ENCODE results near the gene GTPBP1. TPM values are rescaled to one million over a fixed set of nuclear protein-coding genes. Genes with fewer than 3 reads are reported as not detected.

Gene GTPBP1
- total RNA-seq, 1 experiment from 2014 or later, result 94.7 TPM

DNA sequence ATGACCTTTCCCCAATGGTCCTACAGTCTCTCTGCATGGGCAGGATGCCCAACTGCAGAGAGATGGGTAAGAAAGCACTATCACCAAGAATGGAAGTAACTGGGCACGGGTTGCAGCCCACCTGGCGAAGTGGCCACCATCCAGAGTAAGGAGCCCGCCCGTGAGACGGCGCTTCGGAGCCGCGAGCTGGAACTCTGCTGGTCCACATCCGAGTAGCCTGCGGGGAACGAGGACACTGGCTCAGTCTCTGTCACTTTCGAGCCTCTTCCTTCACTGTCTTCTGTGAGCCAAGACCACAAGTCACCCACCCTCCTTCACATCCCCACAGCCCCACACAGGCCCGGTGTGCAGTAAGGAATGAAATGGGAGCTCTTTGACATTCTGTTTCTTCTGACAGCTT, 44.4 kb downstream of the GTPBP1 start:
- Histone ChIP-seq H3K36me3 (ENCODE audit: low read depth) (peaks cover 50% of the 10 kb centered on the region), H2AFZ (no peak overlapping the region), H3K9me3 (ENCODE audit: insufficient read depth, low read depth) (no peaks in the 10 kb centered on the region), H3K79me2 (ENCODE audit: low read depth) (peaks cover 25% of the 10 kb centered on the region), H3K4me1 (replicated peaks; ENCODE audit: insufficient read depth) (peaks cover 29% of the 10 kb centered on the region), H3K9me2 (ENCODE audit: insufficient read depth) (no peaks in the 10 kb centered on the region), H3K27me3 (ENCODE audit: insufficient read depth, low read depth) (no peaks in the 10 kb centered on the region), H4K20me1 (ENCODE audit: insufficient read depth) (no peaks in the 10 kb centered on the region; the same call in 1 of the 2 replicates), H3K4me2 (no peak overlapping the region), H3K27ac (no peak overlapping the region), H3F3A (ENCODE audit: insufficient read depth, low read depth) (peaks cover 51% of the 10 kb centered on the region), H3K4me3 (no peak overlapping the region)
- ChIA-PET CTCF (no interaction called here), POLR2A (ENCODE audit: unreplicated experiment) (no interaction called here)
- DNase-seq, result no peak
- BruUV-seq (replicated peaks), result no TSS peak
- TF ChIP-seq EZH2 (IDR thresholded peaks at IDR 0.05; ENCODE audit: low read depth), result no peak
- TF ChIP-seq, protein P1, sequence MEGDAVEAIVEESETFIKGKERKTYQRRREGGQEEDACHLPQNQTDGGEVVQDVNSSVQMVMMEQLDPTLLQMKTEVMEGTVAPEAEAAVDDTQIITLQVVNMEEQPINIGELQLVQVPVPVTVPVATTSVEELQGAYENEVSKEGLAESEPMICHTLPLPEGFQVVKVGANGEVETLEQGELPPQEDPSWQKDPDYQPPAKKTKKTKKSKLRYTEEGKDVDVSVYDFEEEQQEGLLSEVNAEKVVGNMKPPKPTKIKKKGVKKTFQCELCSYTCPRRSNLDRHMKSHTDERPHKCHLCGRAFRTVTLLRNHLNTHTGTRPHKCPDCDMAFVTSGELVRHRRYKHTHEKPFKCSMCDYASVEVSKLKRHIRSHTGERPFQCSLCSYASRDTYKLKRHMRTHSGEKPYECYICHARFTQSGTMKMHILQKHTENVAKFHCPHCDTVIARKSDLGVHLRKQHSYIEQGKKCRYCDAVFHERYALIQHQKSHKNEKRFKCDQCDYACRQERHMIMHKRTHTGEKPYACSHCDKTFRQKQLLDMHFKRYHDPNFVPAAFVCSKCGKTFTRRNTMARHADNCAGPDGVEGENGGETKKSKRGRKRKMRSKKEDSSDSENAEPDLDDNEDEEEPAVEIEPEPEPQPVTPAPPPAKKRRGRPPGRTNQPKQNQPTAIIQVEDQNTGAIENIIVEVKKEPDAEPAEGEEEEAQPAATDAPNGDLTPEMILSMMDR (conservative IDR thresholded peaks at IDR 0.05), result no peak
- intact Hi-C loops (cut with micrococcal nuclease; ENCODE audit: unreplicated experiment), result loop anchor here (5.0 to 10.0 kb wide), 3 partner anchors 235 to 772 kb away; partner anchors contain the start of genes APOBEC3B, ATF4 and PICK1

DNA sequence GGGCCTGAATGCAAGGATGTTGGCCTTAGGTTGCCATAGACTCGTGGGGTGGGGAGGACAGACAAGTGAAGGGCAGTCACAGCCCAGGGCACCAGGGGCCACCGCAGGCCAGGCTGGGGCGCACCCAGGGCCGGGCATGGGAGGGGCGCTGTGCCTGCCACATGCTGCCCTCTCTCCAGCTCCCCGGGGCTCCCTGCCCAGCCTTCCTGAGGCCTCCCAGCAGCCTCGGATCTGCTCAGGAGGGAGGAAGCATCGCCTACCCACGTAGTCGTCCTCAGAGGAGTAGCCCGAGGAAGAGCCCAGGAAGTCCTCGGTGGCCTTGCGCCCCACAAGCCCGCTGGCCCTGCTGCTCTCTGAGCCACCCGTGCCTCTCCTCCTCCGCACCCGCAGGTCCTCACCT, 44.9 kb downstream of the GTPBP1 start:
- POLR2A ChIA-PET (ENCODE audit: unreplicated experiment), result no interaction called here
- Histone ChIP-seq H3K27ac (no peak overlapping the region), H3K36me3 (ENCODE audit: low read depth) (peaks cover 45% of the 10 kb centered on the region), H3K9me2 (ENCODE audit: insufficient read depth) (no peaks in the 10 kb centered on the region), H3K4me3 (no peak overlapping the region), H3K27me3 (ENCODE audit: insufficient read depth, low read depth) (no peaks in the 10 kb centered on the region), H3K4me1 (replicated peaks; ENCODE audit: insufficient read depth) (peaks cover 31% of the 10 kb centered on the region), H3K9me3 (ENCODE audit: insufficient read depth, low read depth) (no peaks in the 10 kb centered on the region), H4K20me1 (ENCODE audit: insufficient read depth) (no peaks in the 10 kb centered on the region; the same call in 1 of the 2 replicates), H3K4me2 (no peak overlapping the region), H3F3A (ENCODE audit: insufficient read depth, low read depth) (peaks cover 50% of the 10 kb centered on the region), H2AFZ (no peak overlapping the region), H3K79me2 (ENCODE audit: low read depth) (peaks cover 27% of the 10 kb centered on the region)
- TF ChIP-seq, protein P1 (conservative IDR thresholded peaks at IDR 0.05), result no peak
- TF ChIP-seq EZH2 (IDR thresholded peaks at IDR 0.05; ENCODE audit: low read depth), result no peak
- CTCF ChIA-PET, result interaction anchor here (1.1 to 1.6 kb wide), 3 partner anchors 13 to 51 kb away, joined by 4 to 13 read pairs (median 13); no protein-coding TSS in a partner anchor
- no peak for DNase-seq
- BruUV-seq (replicated peaks), result no TSS peak
- intact Hi-C loops (cut with micrococcal nuclease; ENCODE audit: unreplicated experiment), result loop anchor here (5.0 to 10.0 kb wide), 3 partner anchors 234 to 772 kb away; partner anchors contain the start of genes APOBEC3B, ATF4 and PICK1

DNA sequence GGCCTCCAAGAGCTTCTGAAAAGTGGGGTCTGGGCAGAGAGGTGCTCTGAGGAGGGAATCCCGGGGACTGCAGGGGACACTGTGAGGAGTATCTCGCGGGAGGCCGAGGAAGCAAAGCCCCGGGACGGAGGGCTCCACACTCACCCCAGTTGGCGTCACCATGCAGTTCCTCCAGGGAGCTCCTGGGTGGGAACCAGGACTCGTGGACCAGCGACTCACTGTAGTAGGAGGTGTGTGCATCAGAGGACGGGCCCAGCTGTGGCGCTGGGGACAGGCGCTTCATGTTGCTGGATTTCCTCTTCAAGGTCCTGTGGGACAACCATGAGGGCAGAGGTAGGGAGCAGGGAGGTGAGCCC, 45.3 kb downstream of the GTPBP1 start:
- POLR2A ChIA-PET (ENCODE audit: unreplicated experiment), result interaction anchor here (0.7 to 0.8 kb wide), 2 partner anchors 56 to 463 kb away, joined by 6 to 12 read pairs; no protein-coding TSS in a partner anchor
- Histone ChIP-seq H3F3A (ENCODE audit: insufficient read depth, low read depth) (peaks cover 49% of the 10 kb centered on the region), H3K4me2 (no peak overlapping the region), H3K36me3 (ENCODE audit: low read depth) (peaks cover 44% of the 10 kb centered on the region), H2AFZ (no peak overlapping the region), H3K9me3 (ENCODE audit: insufficient read depth, low read depth) (no peaks in the 10 kb centered on the region), H3K4me1 (replicated peaks; ENCODE audit: insufficient read depth) (peaks cover 31% of the 10 kb centered on the region), H3K27ac (no peak overlapping the region), H3K27me3 (ENCODE audit: insufficient read depth, low read depth) (no peaks in the 10 kb centered on the region), H3K79me2 (ENCODE audit: low read depth) (peaks cover 27% of the 10 kb centered on the region), H3K4me3 (no peak overlapping the region), H4K20me1 (ENCODE audit: insufficient read depth) (no peaks in the 10 kb centered on the region; the same call in 1 of the 2 replicates), H3K9me2 (ENCODE audit: insufficient read depth) (no peaks in the 10 kb centered on the region)
- CTCF ChIA-PET, result interaction anchor here (0.7 to 1.6 kb wide), 4 partner anchors 12 to 51 kb away, joined by 3 to 13 read pairs (median 8); no protein-coding TSS in a partner anchor
- TF ChIP-seq, protein P1 (conservative IDR thresholded peaks at IDR 0.05), result no peak
- TF ChIP-seq EZH2 (IDR thresholded peaks at IDR 0.05; ENCODE audit: low read depth), result no peak
- no peak for DNase-seq
- BruUV-seq (replicated peaks), result no TSS peak
- intact Hi-C loops (cut with micrococcal nuclease; ENCODE audit: unreplicated experiment), result loop anchor here (5.0 to 10.0 kb wide), 3 partner anchors 234 to 771 kb away; partner anchors contain the start of genes APOBEC3B, ATF4 and PICK1

Data from PC-9 (cell line).